HG02759 (cell line): ENCODE measurements around the gene HMOX1.

ENCODE experiments used
- ATAC-seq: cut with Tn5 transposase; IDR thresholded peaks from one replicate; pipeline ENCODE4 v1.9.1; 2021; ENCODE audit warnings: mild to moderate bottlenecking, moderate library complexity; ENCODE audit not compliant: unreplicated experiment

HMOX1 gene

DNA sequence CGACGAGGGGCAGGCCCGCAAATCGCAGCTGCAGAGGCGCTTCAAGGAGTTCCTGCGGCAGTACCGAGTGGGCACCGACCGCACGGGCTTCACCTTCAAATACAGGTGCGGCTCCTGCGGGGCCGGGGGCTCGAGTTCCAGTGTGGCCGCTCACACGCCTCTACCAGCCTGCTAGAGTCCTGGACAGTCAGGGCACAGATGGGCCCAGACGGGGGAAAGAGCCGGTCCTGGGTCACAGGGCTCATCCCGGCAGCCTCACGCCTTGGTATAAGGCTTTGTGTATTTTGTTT lies 19.6 kb downstream of the HMOX1 start:
- ATAC-seq, result peak; percentile 3

DNA sequence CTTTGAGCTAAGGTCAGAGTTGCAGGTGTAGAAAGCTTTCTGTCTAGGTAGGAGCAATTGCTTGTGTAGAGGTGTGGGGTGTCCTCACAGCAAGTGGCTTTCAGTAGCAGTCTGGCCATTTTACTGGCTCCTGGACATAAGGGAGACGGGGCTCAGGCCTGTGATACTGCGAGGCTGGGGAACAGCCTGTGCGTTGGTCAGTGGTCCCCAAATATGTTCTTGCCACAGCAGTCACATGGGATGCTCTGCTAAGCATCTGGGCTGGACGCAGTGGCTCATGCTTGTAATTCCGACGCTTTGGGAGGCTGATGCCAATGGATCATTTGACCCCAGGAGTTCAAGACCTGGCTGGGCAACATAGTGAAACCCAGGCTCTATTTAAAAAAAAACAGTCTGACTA lies 21.0 kb downstream of the HMOX1 start:
- ATAC-seq, result no peak

DNA sequence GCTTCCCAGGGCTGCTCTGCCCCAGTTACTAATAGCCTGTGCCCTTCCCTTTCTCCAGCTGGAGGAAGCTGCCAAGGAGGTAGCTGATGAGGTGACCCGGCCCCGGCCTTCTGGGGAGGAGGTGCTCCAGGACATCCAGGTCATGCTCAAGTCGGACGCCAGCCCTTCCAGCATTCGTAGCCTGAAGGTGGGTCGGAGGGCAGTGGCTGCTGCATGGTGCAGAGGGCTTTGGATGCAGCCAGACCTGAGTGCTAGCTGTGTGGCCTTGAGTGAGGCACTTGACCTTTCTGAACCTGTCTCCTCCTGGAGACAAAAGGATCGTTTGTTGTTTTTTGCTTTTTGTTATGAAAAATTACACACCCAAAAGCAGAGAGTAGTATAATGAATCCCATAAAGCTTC lies 22.5 kb downstream of the HMOX1 start:
- no peak for ATAC-seq

- no peak for ATAC-seq
These were observed 23.3 kb downstream of the HMOX1 start for GRCh38 chr22:35404176-35404575.

- no peak for ATAC-seq
These were observed 25.5 kb downstream of the HMOX1 start for GRCh38 chr22:35406443-35406842.

GRCh38 chr22:35407362-35407761 lies 26.5 kb downstream of the HMOX1 start:
- no peak for ATAC-seq

- ATAC-seq, result peak; percentile 86
These were observed 29.1 kb downstream of the HMOX1 start for GRCh38 chr22:35409783-35410662.

DNA sequence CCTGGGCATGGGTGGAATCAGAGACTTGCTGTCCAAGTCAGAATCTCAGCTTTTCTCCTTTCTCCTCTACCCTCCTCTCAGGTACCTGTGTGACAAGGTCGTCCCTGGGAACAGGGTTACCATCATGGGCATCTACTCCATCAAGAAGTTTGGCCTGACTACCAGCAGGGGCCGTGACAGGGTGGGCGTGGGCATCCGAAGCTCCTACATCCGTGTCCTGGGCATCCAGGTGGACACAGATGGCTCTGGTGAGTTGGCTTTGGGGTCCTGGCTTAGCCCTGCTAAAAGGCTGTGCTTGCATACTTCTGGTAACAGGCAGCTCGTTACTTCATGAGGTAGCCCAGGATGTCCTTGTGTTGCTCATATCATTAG lies 29.8 kb downstream of the HMOX1 start:
- ATAC-seq, result no peak

DNA sequence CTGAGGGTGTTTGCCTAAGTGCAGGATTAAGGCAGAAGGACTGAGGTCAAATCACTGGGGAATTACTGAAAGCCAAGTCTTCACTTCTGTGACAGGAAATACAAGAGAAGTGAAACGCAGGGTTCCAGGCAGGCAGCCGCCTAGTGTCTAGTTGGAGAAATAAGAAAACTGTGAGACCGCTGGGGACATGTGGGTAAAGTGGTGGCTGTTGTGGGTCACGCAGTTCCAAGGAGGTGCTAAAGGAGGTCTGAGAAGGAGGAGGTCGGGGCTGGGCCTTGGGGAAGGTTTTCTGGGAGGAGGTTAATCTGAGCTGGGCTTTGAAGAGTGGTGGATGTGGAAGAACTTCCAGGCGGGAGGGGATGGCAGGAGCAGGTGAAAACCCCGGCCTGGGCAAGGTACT lies 30.2 kb downstream of the HMOX1 start:
- ATAC-seq, result no peak

GRCh38 chr22:35413624-35414023 lies 32.7 kb downstream of the HMOX1 start:
- ATAC-seq, result no peak

DNA sequence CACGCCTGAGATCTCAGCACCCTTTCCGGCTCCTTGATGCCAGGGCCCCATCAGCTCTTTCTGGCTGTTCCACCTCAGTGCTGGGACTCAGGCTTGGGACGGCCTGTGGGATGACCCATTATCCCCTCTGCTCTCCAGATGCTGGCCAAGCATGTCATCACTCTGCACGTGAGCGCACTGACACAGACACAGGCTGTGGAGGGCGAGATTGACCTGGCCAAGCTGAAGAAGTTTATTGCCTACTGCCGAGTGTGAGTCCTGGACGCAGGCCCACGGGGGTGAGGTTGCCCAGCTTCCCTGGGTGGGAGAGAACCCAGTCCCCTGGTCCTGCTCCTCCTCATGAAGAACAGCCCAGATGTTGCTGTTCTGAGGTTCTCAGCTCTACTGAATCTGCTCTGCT lies 36.7 kb downstream of the HMOX1 start:
- ATAC-seq, result no peak

GRCh38 chr22:35418088-35418487 lies 37.2 kb downstream of the HMOX1 start:
- ATAC-seq, result no peak

GRCh38 chr22:35418731-35419130 lies 37.8 kb downstream of the HMOX1 start:
- no peak for ATAC-seq

DNA sequence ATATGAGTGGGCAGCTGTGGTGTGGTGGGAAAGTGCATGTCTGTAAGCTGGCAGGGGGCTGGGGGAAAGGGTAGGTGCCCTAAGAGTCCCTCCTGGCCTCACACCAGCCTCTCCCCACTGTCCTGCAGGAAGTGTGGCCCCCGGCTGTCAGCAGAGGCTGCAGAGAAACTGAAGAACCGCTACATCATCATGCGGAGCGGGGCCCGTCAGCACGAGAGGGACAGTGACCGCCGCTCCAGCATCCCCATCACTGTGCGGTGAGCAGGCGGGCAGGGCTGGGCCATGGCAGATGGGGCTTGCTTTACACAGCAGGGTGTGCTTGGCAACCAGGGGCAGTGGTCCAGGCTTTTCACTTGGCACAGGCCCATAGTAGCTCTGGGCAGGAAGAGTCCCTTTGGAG lies 38.9 kb downstream of the HMOX1 start:
- ATAC-seq, result no peak

DNA sequence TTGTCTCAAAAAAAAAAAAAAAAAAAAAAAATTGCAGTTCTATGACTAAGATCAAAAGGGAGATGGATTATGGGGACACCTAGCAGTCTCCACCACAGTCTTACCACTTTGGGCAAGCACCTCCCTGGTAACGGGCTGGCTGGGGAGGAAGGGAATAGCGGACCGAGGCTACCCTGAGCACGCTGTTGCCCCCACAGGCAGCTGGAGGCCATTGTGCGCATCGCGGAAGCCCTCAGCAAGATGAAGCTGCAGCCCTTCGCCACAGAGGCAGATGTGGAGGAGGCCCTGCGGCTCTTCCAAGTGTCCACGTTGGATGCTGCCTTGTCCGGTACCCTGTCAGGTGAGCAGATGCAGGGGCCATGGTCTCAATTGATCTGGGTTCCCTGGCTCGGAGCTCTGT lies 40.2 kb downstream of the HMOX1 start:
- ATAC-seq, result no peak

DNA sequence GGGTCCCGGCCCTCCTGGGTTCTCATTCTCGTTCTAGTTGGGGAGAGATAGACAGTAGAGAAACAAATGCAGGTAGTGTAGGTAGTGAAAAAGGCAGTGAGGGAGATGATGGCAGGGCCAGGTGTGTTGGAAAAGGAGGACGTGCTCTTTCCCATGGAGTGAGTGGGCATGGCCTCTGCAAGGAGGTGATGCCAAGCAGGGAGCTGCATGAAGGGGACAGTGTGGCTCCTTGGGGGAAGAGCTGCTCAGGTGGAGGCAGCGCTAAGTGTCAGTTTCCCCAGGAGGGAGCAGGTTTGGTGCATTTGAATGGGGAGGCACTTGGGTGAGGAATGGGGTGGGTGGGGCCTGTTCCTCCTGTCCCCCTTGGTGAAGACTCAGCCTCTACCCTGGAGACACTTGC lies 41.2 kb downstream of the HMOX1 start:
- ATAC-seq, result no peak

- no peak for ATAC-seq
These were observed 42.0 kb downstream of the HMOX1 start for GRCh38 chr22:35422936-35423335.

- no peak for ATAC-seq
These were observed 43.2 kb downstream of the HMOX1 start for GRCh38 chr22:35424081-35424480.

- no peak for ATAC-seq
These were observed 43.9 kb downstream of the HMOX1 start for GRCh38 chr22:35424761-35425160.

GRCh38 chr22:35425546-35425945 lies 44.6 kb downstream of the HMOX1 start:
- no peak for ATAC-seq

- ATAC-seq, result no peak
These were observed 45.3 kb downstream of the HMOX1 start for GRCh38 chr22:35425971-35426800.

GRCh38 chr22:35426801-35427140 lies 45.9 kb downstream of the HMOX1 start:
- no peak for ATAC-seq
